Spleen (tissue), 11 donors: ENCODE data around the gene ARHGEF40. TPM values are rescaled to one million over a fixed set of nuclear protein-coding genes. Genes with fewer than 3 reads are reported as not detected.

Experiments used
- DNase-seq: peaks from one replicate; pipeline ENCODE4 v3.0.0-alpha.2; 2020
- H3K27ac ChIP-seq, 8 donors: fragments of 200-600 bp; sonication (generic) in 7 of 8; 1 replicate in 4 of 8; 2 replicates in 4 of 8; pipeline versions ENCODE4 v1.5.0 to v1.8.0; 2016 to 2021; ENCODE audit warnings: inconsistent platforms in 4 of 8, mild to moderate bottlenecking in 4 of 8, moderate library complexity in 1 of 8
- H3K27me3 ChIP-seq, 7 donors: fragments of 200-600 bp; sonication (generic) in 6 of 7; replicated peaks in 1 of 7; 1 replicate in 4 of 7; 2 replicates in 3 of 7; pipeline versions ENCODE4 v1.5.0 to v1.8.0; 2016 to 2021; ENCODE audit warnings: inconsistent platforms in 3 of 7, mild to moderate bottlenecking in 1 of 7
- H3K36me3 ChIP-seq, 6 donors: fragments of 200-600 bp; sonication (generic) in 5 of 6; 1 replicate in 4 of 6; 2 replicates in 2 of 6; pipeline versions ENCODE4 v1.5.0 to v1.8.0; 2016 to 2021; ENCODE audit warnings: inconsistent platforms in 2 of 6
- H3K4me1 ChIP-seq, 6 donors: fragments of 200-600 bp; sonication (generic) in 5 of 6; 1 replicate in 3 of 6; 2 replicates in 3 of 6; pipeline versions ENCODE4 v1.5.0 to v1.8.0; 2016 to 2021; ENCODE audit warnings: inconsistent platforms in 3 of 6
- H3K4me3 ChIP-seq, 8 donors: fragments of 200-600 bp; sonication (generic) in 7 of 8; 1 replicate in 4 of 8; 2 replicates in 4 of 8; pipeline versions ENCODE4 v1.5.0 to v1.8.0; 2016 to 2021; ENCODE audit warnings: inconsistent platforms in 4 of 8, mild to moderate bottlenecking in 4 of 8, moderate library complexity in 2 of 8
- H3K9me3 ChIP-seq, 8 donors: fragments of 200-600 bp; sonication (generic) in 7 of 8; 1 replicate in 4 of 8; 2 replicates in 4 of 8; pipeline versions ENCODE4 v1.5.0 to v1.8.0; 2016 to 2021; ENCODE audit warnings: inconsistent platforms in 4 of 8
- CTCF ChIP-seq, 11 experiments: fragments of 200-600 bp in 7 of 11; fragments of 450-650 bp in 4 of 11; sonication (generic) in 4 of 11; IDR thresholded peaks in 8 of 11; conservative IDR thresholded peaks in 3 of 11; 1 replicate in 7 of 11; 2 replicates in 4 of 11; pipeline versions ENCODE4 v1.4.0 to v1.8.0; 2016 to 2021; ENCODE audit warnings: antibody characterized with exemption in 11 of 11, inconsistent platforms in 4 of 11, mild to moderate bottlenecking in 1 of 11
- POLR2A ChIP-seq, 3 donors: fragments of 450-650 bp; IDR thresholded peaks; one replicate each; pipeline ENCODE4 v1.5.1; 2017; ENCODE audit warnings: antibody characterized with exemption in 3 of 3, mild to moderate bottlenecking in 1 of 3
- POLR2AphosphoS5 ChIP-seq, 3 donors: sonication (generic); formaldehyde crosslinking; IDR thresholded peaks; one replicate each; pipeline ENCODE4 v1.5.1; 2017; ENCODE audit warnings: antibody characterized with exemption in 3 of 3
- WGBS, 5 donors: extraction: QIAGEN DNeasy Blood & Tissue Kit in 3 of 5; methylation state at CpG; one replicate each; pipeline versions ENCODE4 v1.1.5 to v1.1.7; 2013 to 2018; 5-methylcytosine and 5-hydroxymethylcytosine counted together
- intact Hi-C: fragments of 100-400 bp; cut with DNase I; formaldehyde crosslinking; loops from one replicate; pipeline ENCODE4 v1.15.0; 2023; ENCODE audit warnings: low total_unique reads
- polyA plus RNA-seq, 3 donors: library from polyadenylated mRNA; stranded (reverse); fragments of 200-250 nt; gene quantifications; one replicate each; pipeline ENCODE4 v1.2.1, GENCODE V29; 2013
- total RNA-seq, 7 donors: library from RNA; depleted of rRNA in 3 of 7; stranded (reverse); fragments of >200 nt in 3 of 7; fragmentation: NEBNext Ultra II Directional in 4 of 7; extraction: Animal tissue kit (Norgen Biotek cat#: 25700) in 4 of 7; gene quantifications; one replicate each; pipeline versions ENCODE4 v1.1.0 to v1.2.1, GENCODE V29; 2016 to 2021
- donor health status: healthy with polysubstance abuse.
- donor health status: DM: no; HTN: no; CAD: no; lungs with moderate emphysema.
- donor health status: DM: no; HTN: no; CAD: no.
- donor health status: Bipolar disorder and iron deficiency.
- donor health status: healthy.
- donor health status: DM: no; HTN: no; CAD: no.
- donor health status: DM: yes; HTN: yes; CAD: no.

The ARHGEF40 gene
- total and polyA plus RNA-seq, 10 donors, result 9.8 to 151 (median 92.5) TPM

- WGBS, 5 donors, result 82 to 88% (median 82%) methylated on average over 9 of the region's 9 CpGs
- H3K9me3 ChIP-seq, result no peaks in the 10 kb centered on the region
- intact Hi-C loops, result no loop called here
- no peak overlapping the region for H3K4me3 ChIP-seq
- H3K27me3 ChIP-seq, result peaks cover 0 to 21% (median 4%) of the 10 kb centered on the region in 7 donors
- TF ChIP-seq CTCF (IDR thresholded peaks at IDR 0.05 in 8 of 11, conservative IDR thresholded peaks at IDR 0.05 in 3 of 11) (no peak), POLR2A (IDR thresholded peaks at IDR 0.05) (no peak), POLR2AphosphoS5 (IDR thresholded peaks at IDR 0.05) (no peak)
- H3K4me1 ChIP-seq, result peaks cover 19 to 92% (median 59%) of the 10 kb centered on the region in 6 donors
- H3K36me3 ChIP-seq, result peaks cover 0 to 83% (median 26%) of the 10 kb centered on the region in 6 donors
- no peak for DNase-seq
- H3K27ac ChIP-seq, result peak overlapping the region in 7 of 8 donors; percentile 13 to 94 (median 44)
Measured at GRCh38 chr14:21075719-21076437, 5.8 kb downstream of the ARHGEF40 start.

GRCh38 chr14:21077672-21078071, 7.6 kb downstream of the ARHGEF40 start:
- 29 to 50% (median 37%) methylated on average over 2 of the region's 2 CpGs for WGBS, 5 donors
- peaks cover 0 to 6% (median 0%) of the 10 kb centered on the region in 7 donors for H3K27me3 ChIP-seq
- no peaks in the 10 kb centered on the region for H3K9me3 ChIP-seq
- peak overlapping the region in 7 of 8 donors; percentile 22 to 93 (median 60) for H3K27ac ChIP-seq
- peaks cover 0 to 100% (median 41%) of the 10 kb centered on the region in 6 donors for H3K36me3 ChIP-seq
- TF ChIP-seq POLR2AphosphoS5 (IDR thresholded peaks at IDR 0.05) (no peak), POLR2A (IDR thresholded peaks at IDR 0.05) (no peak), CTCF (IDR thresholded peaks at IDR 0.05 in 8 of 11, conservative IDR thresholded peaks at IDR 0.05 in 3 of 11) (no peak)
- intact Hi-C loops, result no loop called here
- no peak for DNase-seq
- no peak overlapping the region for H3K4me3 ChIP-seq
- peaks cover 3 to 80% (median 44%) of the 10 kb centered on the region in 6 donors for H3K4me1 ChIP-seq

GRCh38 chr14:21078287-21078686, 8.2 kb downstream of the ARHGEF40 start:
- Histone ChIP-seq H3K9me3 (no peaks in the 10 kb centered on the region), H3K4me3 (no peak overlapping the region), H3K36me3 (peaks cover 0 to 100% (median 44%) of the 10 kb centered on the region in 6 donors), H3K27me3 (peaks cover 0 to 5% (median 0%) of the 10 kb centered on the region in 7 donors), H3K4me1 (peaks cover 3 to 74% (median 38%) of the 10 kb centered on the region in 6 donors), H3K27ac (peak overlapping the region in 6 of 8 donors; percentile 44 to 93 (median 65))
- no peak for TF ChIP-seq POLR2AphosphoS5 (IDR thresholded peaks at IDR 0.05)
- no peak for TF ChIP-seq CTCF (IDR thresholded peaks at IDR 0.05 in 8 of 11, conservative IDR thresholded peaks at IDR 0.05 in 3 of 11)
- TF ChIP-seq POLR2A (IDR thresholded peaks at IDR 0.05), result no peak
- WGBS, 5 donors, result 67 to 91% (median 77%) methylated on average over 5 of the region's 5 CpGs
- intact Hi-C loops, result no loop called here
- DNase-seq, result no peak

- Histone ChIP-seq H3K36me3 (peaks cover 0 to 100% (median 45%) of the 10 kb centered on the region in 6 donors), H3K9me3 (no peaks in the 10 kb centered on the region), H3K4me3 (no peak overlapping the region), H3K27me3 (peaks cover 0 to 3% (median 0%) of the 10 kb centered on the region in 7 donors), H3K4me1 (peaks cover 3 to 72% (median 37%) of the 10 kb centered on the region in 6 donors), H3K27ac (peak overlapping the region in 5 of 8 donors; percentile 60 to 93 (median 70))
- 69 to 75% (median 75%) methylated on average over 10 of the region's 10 CpGs for WGBS, 5 donors
- intact Hi-C loops, result no loop called here
- TF ChIP-seq CTCF (IDR thresholded peaks at IDR 0.05 in 8 of 11, conservative IDR thresholded peaks at IDR 0.05 in 3 of 11) (no peak), POLR2AphosphoS5 (IDR thresholded peaks at IDR 0.05) (peak; percentile 82 to 88 (median 87))
- no peak for DNase-seq
Measured at GRCh38 chr14:21078726-21079125, 8.6 kb downstream of the ARHGEF40 start.
